ENCODE measurements around the gene MCU.

- TF ChIP-seq SIN3A (IDR thresholded peaks at IDR 0.05; ENCODE audit: borderline replicate concordance, insufficient read depth, low read length), result no peak
- TF ChIP-seq POLR2AphosphoS5 (IDR thresholded peaks at IDR 0.05; ENCODE audit: low read depth, low read length), result no peak
- no peak for TF ChIP-seq REST (IDR thresholded peaks at IDR 0.05; ENCODE audit: insufficient read depth in 1 of 2, low read depth in 2 of 2, low read length in 2 of 2)
- no peak for TF ChIP-seq TAF1 (IDR thresholded peaks at IDR 0.05; ENCODE audit: borderline replicate concordance, insufficient read depth, low read length)
- no peak for TF ChIP-seq FOXP2 (optimal IDR thresholded peaks at IDR 0.05; ENCODE audit: borderline replicate concordance, extremely low read depth, extremely low read length, insufficient read depth)
These were observed 139.9 kb downstream of the MCU start for GRCh38 chr10:72831696-72832409.

Data from PFSK-1 (cell line).